IMR-90 (cell line): Measurements from ENCODE around the gene EDA. TPM values are rescaled to one million over a fixed set of nuclear protein-coding genes. Genes with fewer than 3 reads are reported as not detected.

Source experiments
- ATAC-seq: fragments of 200-7000 bp; cut with Tn5 transposase; 2 replicates; pipeline ENCODE4 v1.9.1; 2020; ENCODE audit warnings: low read depth, mild to moderate bottlenecking, moderate library complexity
- BruUV-seq: library from RNA; stranded (reverse); fragments of 400-500 nt; replicated peaks from 2 replicates; lab custom pipeline; 2021; lab: Mats Ljungman, UMichigan
- CTCF ChIA-PET: fragments of 300-600 bp; formaldehyde crosslinking; extraction: SDS; loops from one replicate; lab custom pipeline; 2021; ENCODE audit warnings: antibody characterized with exemption; lab: Yijun Ruan, JAX
- POLR2A ChIA-PET: fragments of 300-600 bp; sonication (Branson Sonifier 250); formaldehyde crosslinking; loops from one replicate; lab custom pipeline; 2022; ENCODE audit warnings: antibody characterized with exemption; ENCODE audit not compliant: unreplicated experiment; lab: Charles Lee
- DNase-seq: peaks from one replicate; pipeline ENCODE4 v3.0.0; 2013
- H2AFZ ChIP-seq: replicated peaks from 2 replicates; pipeline ENCODE3; 2013; ENCODE audit warnings: low read length, mild to moderate bottlenecking; ENCODE audit not compliant: poor library complexity
- H2AK5ac ChIP-seq: 2 replicates; pipeline ENCODE4 v1.6.1; 2013; ENCODE audit warnings: low read depth, low read length, inconsistent platforms
- H2AK9ac ChIP-seq: replicated peaks from 2 replicates; pipeline ENCODE3; 2013; ENCODE audit warnings: mild to moderate bottlenecking, low read depth, low read length, moderate library complexity; ENCODE audit not compliant: poor library complexity
- H2BK120ac ChIP-seq: 2 replicates; pipeline ENCODE4 v1.6.1; 2013; ENCODE audit warnings: low read depth, low read length, inconsistent platforms
- H2BK15ac ChIP-seq: 3 replicates; pipeline ENCODE4 v1.6.1; 2013; ENCODE audit warnings: low read depth, low read length, inconsistent platforms
- H2BK20ac ChIP-seq: 2 replicates; pipeline ENCODE4 v1.6.1; 2013; ENCODE audit warnings: low read depth, mild to moderate bottlenecking, inconsistent platforms, low read length, moderate library complexity
- H2BK5ac ChIP-seq: 2 replicates; pipeline ENCODE4 v1.6.1; 2013; ENCODE audit warnings: mild to moderate bottlenecking, low read depth, low read length, inconsistent platforms; ENCODE audit not compliant: poor library complexity, severe bottlenecking
- H3K14ac ChIP-seq: replicated peaks from 2 replicates; pipeline ENCODE4 v1.6.1; 2013; ENCODE audit warnings: low read depth, low read length, inconsistent platforms
- H3K18ac ChIP-seq: 2 replicates; pipeline ENCODE4 v1.6.1; 2013; ENCODE audit warnings: low read depth, low read length, control low read depth
- H3K23ac ChIP-seq: 2 replicates; pipeline ENCODE4 v1.6.1; 2013; ENCODE audit warnings: low read depth, low read length, inconsistent platforms
- H3K27ac ChIP-seq: 2 replicates; pipeline ENCODE4 v1.5.1; 2013; ENCODE audit warnings: mild to moderate bottlenecking, control low read depth, low read length; ENCODE audit not compliant: insufficient read depth
- H3K27me3 ChIP-seq: 2 replicates; pipeline ENCODE4 v1.6.1; 2013; ENCODE audit warnings: low read length; ENCODE audit not compliant: control insufficient read depth, insufficient read depth
- H3K36me3 ChIP-seq: 2 replicates; pipeline ENCODE4 v1.6.1; 2013; ENCODE audit warnings: low read length, mixed read lengths; ENCODE audit not compliant: control insufficient read depth, insufficient read depth
- H3K4ac ChIP-seq: 2 replicates; pipeline ENCODE4 v1.6.1; 2013; ENCODE audit warnings: low read depth, low read length, inconsistent platforms
- H3K4me1 ChIP-seq: 2 replicates; pipeline ENCODE4 v1.6.1; 2013; ENCODE audit warnings: low read length, mixed read lengths; ENCODE audit not compliant: control insufficient read depth, insufficient read depth
- H3K4me2 ChIP-seq: 2 replicates; pipeline ENCODE4 v1.6.1; 2013; ENCODE audit warnings: low read depth, mild to moderate bottlenecking, control low read depth, low read length, moderate library complexity
- H3K4me3 ChIP-seq: 2 replicates; pipeline ENCODE4 v1.5.1; 2013; ENCODE audit warnings: low read depth, mild to moderate bottlenecking, control low read depth, low read length, moderate library complexity; ENCODE audit not compliant: insufficient read depth
- H3K56ac ChIP-seq: 2 replicates; pipeline ENCODE4 v1.6.1; 2013; ENCODE audit warnings: low read length, inconsistent platforms; ENCODE audit not compliant: insufficient read depth; ENCODE audit errors: extremely low read depth
- H3K79me1 ChIP-seq, 2 experiments: 2 replicates each; pipeline ENCODE4 v1.6.1; 2013; ENCODE audit warnings: low read length in 2 of 2, inconsistent platforms in 1 of 2, low read depth in 1 of 2
- H3K9ac ChIP-seq: 2 replicates; pipeline ENCODE4 v1.6.1; 2013; ENCODE audit warnings: low read depth, low read length, control low read depth
- H3K9me1 ChIP-seq: 2 replicates; pipeline ENCODE4 v1.6.1; 2013; ENCODE audit warnings: low read length, inconsistent platforms; ENCODE audit not compliant: insufficient read depth
- H3K9me3 ChIP-seq: 2 replicates; pipeline ENCODE4 v1.6.1; 2013; ENCODE audit warnings: low read length; ENCODE audit not compliant: control insufficient read depth, insufficient read depth
- H4K20me1 ChIP-seq: 2 replicates; pipeline ENCODE4 v1.6.1; 2013; ENCODE audit warnings: low read length, inconsistent platforms; ENCODE audit not compliant: insufficient read depth
- H4K5ac ChIP-seq: 2 replicates; pipeline ENCODE4 v1.6.1; 2013; ENCODE audit warnings: mild to moderate bottlenecking, low read depth, low read length, control low read depth
- H4K8ac ChIP-seq, 2 experiments: 2 replicates each; pipeline ENCODE4 v1.6.1; 2013; ENCODE audit warnings: low read depth in 2 of 2, low read length in 2 of 2, control low read depth in 1 of 2, inconsistent platforms in 1 of 2
- H4K91ac ChIP-seq: 2 replicates; pipeline ENCODE4 v1.6.1; 2013; ENCODE audit warnings: low read depth, low read length, inconsistent platforms; ENCODE audit not compliant: insufficient read depth
- BHLHE40 ChIP-seq: fragments of 150-350 bp; IDR thresholded peaks from 2 replicates; pipeline ENCODE4 v1.6.1; 2016; ENCODE audit warnings: mild to moderate bottlenecking, low read depth, low read length
- CEBPB ChIP-seq: IDR thresholded peaks from 2 replicates; pipeline ENCODE4 v1.6.1; 2012; ENCODE audit warnings: low read depth, low read length, improper control_type of control experiment
- CHD1 ChIP-seq: IDR thresholded peaks from 2 replicates; pipeline ENCODE4 v1.6.1; 2012; ENCODE audit warnings: low read depth, low read length, improper control_type of control experiment
- CTCF ChIP-seq: conservative IDR thresholded peaks from 2 replicates; pipeline ENCODE4 v1.5.1; 2012; ENCODE audit warnings: mild to moderate bottlenecking, low read depth, low read length, improper control_type of control experiment
- FOS ChIP-seq: fragments of 150-350 bp; IDR thresholded peaks from 2 replicates; pipeline ENCODE4 v1.6.1; 2016; ENCODE audit warnings: low read depth, low read length
- MAFK ChIP-seq: IDR thresholded peaks from 2 replicates; pipeline ENCODE4 v1.6.1; 2012; ENCODE audit warnings: low read depth, low read length, improper control_type of control experiment
- MAZ ChIP-seq: IDR thresholded peaks from 2 replicates; pipeline ENCODE4 v1.6.1; 2012; ENCODE audit warnings: low read depth, mild to moderate bottlenecking, low read length, improper control_type of control experiment, moderate library complexity, borderline replicate concordance
- MXI1 ChIP-seq: IDR thresholded peaks from 2 replicates; pipeline ENCODE4 v1.6.1; 2012; ENCODE audit warnings: low read depth, mild to moderate bottlenecking, low read length, moderate library complexity, borderline replicate concordance
- NFE2L2 ChIP-seq: fragments of 150-350 bp; IDR thresholded peaks from 2 replicates; pipeline ENCODE4 v1.6.1; 2016; ENCODE audit warnings: low read depth, mild to moderate bottlenecking, low read length
- POLR2A ChIP-seq: IDR thresholded peaks from 2 replicates; pipeline ENCODE4 v1.6.1; 2012; ENCODE audit warnings: mild to moderate bottlenecking, low read depth, low read length
- RAD21 ChIP-seq: IDR thresholded peaks from 2 replicates; pipeline ENCODE4 v1.6.1; 2012; ENCODE audit warnings: low read length, improper control_type of control experiment
- RFX5 ChIP-seq: IDR thresholded peaks from 2 replicates; pipeline ENCODE4 v1.8.0; 2012; ENCODE audit warnings: low read depth, mild to moderate bottlenecking, low read length, moderate library complexity
- SMC3 ChIP-seq: fragments of 150-350 bp; IDR thresholded peaks from 2 replicates; pipeline ENCODE4 v1.6.1; 2016; ENCODE audit warnings: low read depth, mild to moderate bottlenecking, antibody characterized with exemption, low read length, moderate library complexity
- dilution Hi-C: fragments of 300-500 bp; cut with HindIII; formaldehyde crosslinking; loops from one replicate; pipeline ENCODE4 v1.14.3; 2018; ENCODE audit warnings: low sequenced_read_pairs; ENCODE audit not compliant: unreplicated experiment
- in situ Hi-C: fragments of 300-500 bp; cut with MboI; formaldehyde crosslinking; loops from 3 replicates; pipeline ENCODE4 v1.14.3; 2019; ENCODE audit warnings: low sequenced_read_pairs, inconsistent platforms, mixed read lengths
- intact Hi-C: fragments of 100-400 bp; cut with micrococcal nuclease; formaldehyde crosslinking; loops from 2 replicates; pipeline ENCODE4 v1.10.0; 2022
- polyA plus RNA-seq, 3 experiments: library from polyadenylated mRNA; depleted of rRNA; stranded (reverse); fragments of >200 nt; gene quantifications; 2 replicates each; pipeline ENCODE4 v1.2.3, GENCODE V29; 2012; ENCODE audit warnings: low replicate concordance in 1 of 3
- total RNA-seq: library from RNA; depleted of rRNA; stranded (reverse); fragments of >200 nt; gene quantifications from 2 replicates; pipeline ENCODE4 v1.2.3, GENCODE V29; 2012

EDA gene
- total and polyA plus RNA-seq, 2 of the 4 experiments (the other 2 are of a cell fraction): under 0.01 TPM; not detected in 1

GRCh38 chrX:69746051-69746450 lies 130.1 kb downstream of the EDA start:
- intact Hi-C loops (no loop called here), dilution Hi-C loops (no loop called here), in situ Hi-C loops (no loop called here)
- H3K9me3 ChIP-seq: no peaks in the 10 kb centered on the region
- H3K23ac ChIP-seq: no peak overlapping the region
- no peak overlapping the region for H3K9ac ChIP-seq
- no peak overlapping the region for H3K4ac ChIP-seq
- H3K14ac ChIP-seq: no peak overlapping the region
- no peaks in the 10 kb centered on the region for H3K4me1 ChIP-seq
- H4K8ac ChIP-seq: no peak overlapping the region
- no peaks in the 10 kb centered on the region for H3K9me1 ChIP-seq
- no peak for ATAC-seq
- no peak overlapping the region for H3K56ac ChIP-seq
- no peak overlapping the region for H2BK120ac ChIP-seq
- no peak overlapping the region for H3K4me3 ChIP-seq
- no peak overlapping the region for H3K4me2 ChIP-seq
- no peak overlapping the region for H2BK20ac ChIP-seq
- TF ChIP-seq BHLHE40 (no peak), MXI1 (no peak), FOS (no peak), CEBPB (no peak), SMC3 (no peak), MAZ (no peak), MAFK (no peak), POLR2A (no peak), RFX5 (no peak), NFE2L2 (no peak), CTCF (no peak), RAD21 (no peak), CHD1 (no peak)
- ChIA-PET POLR2A (no interaction called here), CTCF (no interaction called here)
- H2BK5ac ChIP-seq: no peak overlapping the region
- H4K20me1 ChIP-seq: no peaks in the 10 kb centered on the region
- H4K91ac ChIP-seq: no peak overlapping the region
- H3K36me3 ChIP-seq: no peaks in the 10 kb centered on the region
- no peak overlapping the region for H3K18ac ChIP-seq
- no peak for DNase-seq
- H2AK5ac ChIP-seq: no peak overlapping the region
- H3K27me3 ChIP-seq: no peaks in the 10 kb centered on the region
- H3K79me1 ChIP-seq: no peaks in the 10 kb centered on the region
- H2BK15ac ChIP-seq: no peak overlapping the region
- no peak overlapping the region for H2AFZ ChIP-seq
- H4K5ac ChIP-seq: no peak overlapping the region
- H2AK9ac ChIP-seq: no peak overlapping the region
- no peak overlapping the region for H3K27ac ChIP-seq
- BruUV-seq: no TSS peak
